NOMO-1 treated with DMSO at 0.1 percent for 48 hours (cell line): ENCODE data around the gene IRX2.

Experiments used
- DNase-seq: peaks from one replicate; lab custom pipeline; 2025; ENCODE audit not compliant: unreplicated experiment; lab: John Stamatoyannopoulos, UW

Gene IRX2

DNA sequence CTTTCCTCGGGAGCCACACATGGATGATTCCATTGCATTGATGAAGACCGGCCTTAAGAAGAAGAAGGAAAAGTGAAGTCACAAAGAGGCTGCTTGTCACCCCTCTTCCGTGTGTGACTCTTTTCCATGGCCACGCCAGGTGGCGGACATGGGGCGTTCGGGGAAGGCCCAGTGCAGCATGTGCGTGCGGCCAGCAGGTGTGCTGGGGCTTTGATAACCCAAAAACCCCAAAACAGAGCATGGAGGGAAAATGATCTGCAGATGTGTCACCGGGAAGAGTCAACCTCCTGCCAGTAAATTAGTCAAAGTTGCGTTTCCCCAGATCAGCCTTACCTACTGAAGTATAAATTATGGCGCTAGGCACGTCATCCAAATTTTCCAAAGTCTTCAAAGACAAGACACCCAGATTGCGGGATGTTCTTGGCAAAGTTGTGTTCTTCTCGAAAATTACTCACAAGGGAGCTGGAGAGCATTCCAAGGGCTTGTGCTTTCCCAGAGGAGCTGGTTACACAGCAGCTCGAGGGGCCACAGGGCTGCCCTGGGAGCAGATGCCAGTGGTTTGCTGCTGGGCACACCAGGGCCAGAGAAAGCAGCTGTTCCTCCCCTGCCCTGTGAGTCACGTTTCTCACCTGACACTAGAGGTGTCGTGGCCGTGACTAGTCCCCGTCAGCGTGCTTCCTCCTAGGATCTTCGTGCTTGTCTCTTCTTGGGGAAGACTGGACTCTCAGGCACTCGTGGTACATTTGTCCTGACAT lies 53.9 kb downstream of the IRX2 start:
- no peak for DNase-seq

- DNase-seq, result no peak
These were observed 54.4 kb downstream of the IRX2 start for GRCh38 chr5:2697041-2697440.
